Naive B cell (primary cell): ENCODE measurements around the gene BET1L. TPM values are rescaled to one million over a fixed set of nuclear protein-coding genes. Genes with fewer than 3 reads are reported as not detected.
"Not testable (repeated sequence)": the region's sequence is repeated elsewhere in the genome, so short reads cannot be mapped to it uniquely, and the experiment has no call there.

Source experiments
- ATAC-seq, 2 donors: fragments of 150-1000 bp; cut with Tn5 transposase; 2 replicates each; pipeline ENCODE4 v1.10.0; 2021; ENCODE audit warnings: low read depth in 2 of 2, mild to moderate bottlenecking in 2 of 2, moderate library complexity in 2 of 2
- DNase-seq: peaks from one replicate; pipeline ENCODE4 v3.0.0; 2022
- H3K27ac Mint-ChIP-seq, 6 donors: one replicate each; pipeline ENCODE4 v1.8.0; 2020 to 2022; ENCODE audit warnings: mild to moderate bottlenecking in 6 of 6, mixed read lengths in 6 of 6, moderate library complexity in 5 of 6, inconsistent platforms in 2 of 6
- H3K27me3 Mint-ChIP-seq, 3 donors: one replicate each; pipeline ENCODE4 v1.8.0; 2021 to 2022; ENCODE audit warnings: mixed read lengths in 3 of 3, mild to moderate bottlenecking in 1 of 3
- H3K36me3 Mint-ChIP-seq, 2 donors: one replicate each; pipeline ENCODE4 v1.8.0; 2020 to 2022; ENCODE audit warnings: mixed read lengths in 2 of 2, inconsistent platforms in 1 of 2, mild to moderate bottlenecking in 1 of 2
- H3K4me1 Mint-ChIP-seq, 3 donors: one replicate each; pipeline ENCODE4 v1.8.0; 2020 to 2022; ENCODE audit warnings: mixed read lengths in 3 of 3, inconsistent platforms in 1 of 3, mild to moderate bottlenecking in 1 of 3, moderate library complexity in 1 of 3
- H3K4me3 Mint-ChIP-seq, 8 donors: one replicate each; pipeline ENCODE4 v1.8.0; 2020 to 2022; ENCODE audit warnings: mild to moderate bottlenecking in 8 of 8, mixed read lengths in 8 of 8, moderate library complexity in 8 of 8, inconsistent platforms in 2 of 8
- H3K9me3 Mint-ChIP-seq, 7 donors: one replicate each; pipeline ENCODE4 v1.8.0; 2020 to 2022; ENCODE audit warnings: mixed read lengths in 7 of 7, mild to moderate bottlenecking in 5 of 7, inconsistent platforms in 2 of 7, moderate library complexity in 1 of 7
- polyA plus RNA-seq, 6 donors: library from polyadenylated mRNA; unstranded; fragments of 300-500 nt; fragmentation: Illumina TruSeq; gene quantifications; one replicate each; pipeline ENCODE4 v1.2.3, GENCODE V29; 2021; ENCODE audit warnings: low read depth in 6 of 6

BET1L gene
- polyA plus RNA-seq, 6 donors from 2014 or later = 23.4 to 72.3 (median 44.7) TPM

DNA sequence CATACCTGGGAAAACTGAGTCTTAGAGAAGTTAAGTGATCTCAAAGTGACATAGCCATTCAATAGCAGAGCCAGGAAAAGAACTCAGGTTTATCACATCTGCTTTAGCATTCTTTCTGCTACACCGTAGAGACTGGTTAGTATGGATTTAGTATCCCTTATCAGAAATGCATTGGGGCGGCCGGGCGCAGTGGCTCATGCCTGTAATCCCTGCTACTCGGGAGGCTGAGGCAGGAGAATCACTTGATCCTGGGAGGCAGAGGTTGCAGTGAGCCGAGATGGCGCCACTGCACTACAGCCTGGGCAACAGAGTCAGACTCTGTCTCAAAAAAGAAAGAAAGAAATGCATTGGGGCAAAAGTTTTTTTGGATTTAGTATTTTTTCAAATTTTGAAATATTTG is 31.1 kb upstream of the BET1L start:
- not testable (repeated sequence) for ATAC-seq, H3K9me3 Mint-ChIP-seq, DNase-seq, H3K27me3 Mint-ChIP-seq
- H3K36me3 Mint-ChIP-seq = peaks cover 11 to 16% of the 10 kb centered on the region in 2 donors
- H3K27ac Mint-ChIP-seq = peak overlapping the region in 3 of 6 donors; percentile 22 to 98 (median 64)
- peaks cover 34 to 48% (median 45%) of the 10 kb centered on the region in 3 donors for H3K4me1 Mint-ChIP-seq
- H3K4me3 Mint-ChIP-seq = peak overlapping the region in 7 of 8 donors; percentile 6 to 99 (median 55)

DNA sequence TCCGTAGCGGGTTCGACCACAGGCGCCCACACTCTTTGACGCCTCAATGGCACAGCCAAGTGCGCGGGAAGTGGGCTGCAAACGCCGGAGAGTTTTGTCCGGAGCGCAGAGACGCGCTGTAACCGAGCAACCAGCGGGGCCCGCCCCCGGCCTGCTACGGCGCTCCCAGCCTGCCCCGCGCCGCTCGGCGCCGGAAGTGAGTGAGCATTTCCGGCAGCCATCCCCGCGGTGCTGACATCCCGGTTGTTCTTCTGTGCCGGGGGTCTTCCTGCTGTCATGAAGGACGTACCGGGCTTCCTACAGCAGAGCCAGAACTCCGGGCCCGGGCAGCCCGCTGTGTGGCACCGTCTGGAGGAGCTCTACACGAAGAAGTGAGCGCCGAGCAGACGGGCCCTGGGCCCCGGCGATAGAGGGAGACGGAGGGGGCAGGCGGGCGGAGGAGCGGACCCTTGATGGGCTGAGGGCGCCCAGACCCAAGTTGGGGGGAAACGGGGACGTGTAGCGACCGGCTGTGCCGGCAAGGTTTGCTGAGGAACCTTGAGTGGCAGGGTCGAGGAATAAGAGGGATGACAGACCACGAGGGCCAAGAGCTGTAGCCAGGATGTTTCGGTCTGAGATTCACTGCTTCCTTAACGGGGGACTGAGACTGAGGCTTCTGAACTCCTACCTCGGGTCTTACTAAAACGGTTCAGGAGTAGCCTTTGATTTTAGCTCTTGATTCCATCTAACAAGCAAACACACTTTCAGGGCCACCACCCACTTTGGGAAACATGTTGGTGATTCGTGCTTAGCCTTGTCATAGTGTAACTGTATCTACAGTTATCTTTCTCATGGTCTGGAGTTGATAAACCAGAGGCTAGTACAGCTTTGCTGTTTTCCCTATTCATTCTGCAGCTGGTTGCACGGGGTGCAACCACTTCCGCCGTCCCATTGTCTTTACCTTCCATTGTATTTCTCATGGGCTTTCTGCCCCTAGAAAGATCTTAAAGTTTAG is 29.9 kb upstream of the BET1L start, which contains the start of gene PSMD13:
Gene PSMD13, plus strand, starts transcription at position 203 of the 994 bp plus-strand sequence. Its CDS starts 74 bp downstream, at position 277.
- Mint-ChIP-seq H3K9me3 (no peaks in the 10 kb centered on the region), H3K27ac (peak within 1 kb of the TSS; percentile 98 to 100 (median 100)), H3K4me3 (peak within 1 kb of the TSS; percentile 88 to 100 (median 98)), H3K36me3 (peaks cover 6 to 9% of the 10 kb centered on the region in 2 donors), H3K4me1 (peaks cover 32 to 40% (median 38%) of the 10 kb centered on the region in 3 donors), H3K27me3 (no peaks in the 10 kb centered on the region)
- DNase-seq (peak; percentile 87), ATAC-seq (peak; percentile 82)

DNA sequence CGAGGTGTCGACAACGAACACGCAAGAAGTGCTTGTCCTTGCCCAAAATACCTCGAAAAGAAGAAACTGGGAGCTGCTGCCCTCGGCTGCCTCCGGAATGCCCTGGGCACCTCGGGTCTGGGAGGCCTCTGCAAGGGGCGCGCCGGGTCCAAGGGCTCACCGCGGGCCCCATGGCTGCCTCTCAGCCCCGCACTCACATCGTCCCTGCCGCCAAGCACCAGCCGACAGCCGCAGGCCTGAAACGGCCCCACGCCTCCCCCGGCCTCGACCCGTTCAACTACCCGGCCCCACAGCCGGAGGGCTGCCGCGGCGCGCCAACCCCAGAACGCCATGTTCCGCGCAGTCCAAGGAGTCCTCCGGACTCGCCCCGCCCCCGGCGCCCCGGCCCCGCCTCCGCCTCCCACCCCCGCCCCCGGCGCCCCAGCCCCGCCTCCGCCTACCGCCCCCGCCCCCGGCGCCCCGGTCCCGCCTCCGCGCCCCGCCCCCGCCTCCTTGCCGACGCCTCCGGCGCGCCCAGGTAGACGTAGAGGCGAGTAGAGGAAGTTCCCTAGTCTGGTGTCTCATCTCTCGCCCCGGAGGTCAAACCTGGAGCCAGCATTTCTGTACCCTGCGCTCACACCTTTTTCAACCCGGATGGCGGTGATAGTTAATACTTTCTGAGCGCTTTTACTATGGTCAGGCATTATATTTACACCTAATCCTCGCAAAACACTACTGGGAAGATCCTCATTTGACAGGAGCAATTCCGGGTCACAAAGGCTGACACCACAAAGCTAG is 29.0 kb upstream of the BET1L start, which contains the start of gene SIRT3:
Gene SIRT3, minus strand, starts transcription at position 346 of the 777 bp plus-strand sequence. Its CDS starts 14 bp downstream, at position 332.
- Mint-ChIP-seq H3K27ac (peak within 1 kb of the TSS; percentile 98 to 100 (median 100)), H3K4me3 (peak within 1 kb of the TSS; percentile 88 to 100 (median 98)), H3K27me3 (no peaks in the 10 kb centered on the region), H3K36me3 (peaks cover under 1% of the 10 kb centered on the region in 2 donors), H3K4me1 (peaks cover 24 to 32% (median 29%) of the 10 kb centered on the region in 3 donors), H3K9me3 (no peaks in the 10 kb centered on the region)
- peak; percentile 84 for DNase-seq
- peak; percentile 86 for ATAC-seq

DNA sequence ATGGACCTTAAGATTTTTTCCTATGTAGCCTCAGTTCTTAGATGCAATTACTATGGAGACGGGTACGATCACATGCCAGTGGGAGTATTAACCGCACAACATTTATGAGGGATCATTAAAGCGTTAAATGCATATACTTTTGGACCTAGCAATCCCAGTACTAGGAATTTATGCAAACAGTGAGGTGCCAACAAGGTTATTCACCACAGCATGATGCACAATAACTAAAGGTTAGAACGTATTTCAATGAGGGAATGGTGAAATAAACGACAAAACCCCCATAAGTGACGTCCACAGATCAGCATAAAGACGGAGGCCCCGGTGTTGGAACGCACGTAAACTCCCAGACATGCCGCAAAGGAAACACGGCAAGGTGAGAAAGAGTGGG is 28.4 kb upstream of the BET1L start:
- ATAC-seq (peak; percentile 11 to 13), DNase-seq (no peak)
- Mint-ChIP-seq H3K4me1 (peaks cover 24 to 32% (median 27%) of the 10 kb centered on the region in 3 donors), H3K27ac (peak overlapping the region; percentile 71 to 98 (median 93)), H3K9me3 (no peaks in the 10 kb centered on the region), H3K4me3 (peak overlapping the region; percentile 88 to 97 (median 91)), H3K36me3 (no peaks in the 10 kb centered on the region), H3K27me3 (no peaks in the 10 kb centered on the region)

DNA sequence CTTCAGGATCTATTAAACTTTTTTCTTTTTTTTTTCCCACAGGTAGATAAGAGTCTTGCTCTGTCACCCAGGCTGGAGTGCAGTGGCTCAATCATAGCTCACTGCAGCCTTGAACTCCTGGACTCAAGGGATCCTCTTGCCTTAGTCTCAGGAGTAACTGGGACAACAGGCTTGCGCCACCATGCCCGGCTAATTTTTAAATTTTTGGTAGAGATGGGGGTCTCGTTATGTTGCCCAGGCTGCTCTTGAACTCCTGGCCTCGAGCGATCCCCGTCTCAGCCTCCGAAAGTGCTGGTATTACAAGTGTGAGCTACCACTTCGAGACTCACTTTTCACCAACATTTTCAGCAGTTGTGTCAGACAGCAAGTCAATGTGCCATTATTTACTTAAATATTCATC is 28.0 kb upstream of the BET1L start:
- ATAC-seq (no peak), DNase-seq (no peak)
- Mint-ChIP-seq H3K27ac (peak overlapping the region in 4 of 6 donors; percentile 91 to 98 (median 96)), H3K4me1 (peaks cover 22 to 32% (median 27%) of the 10 kb centered on the region in 3 donors), H3K27me3 (no peaks in the 10 kb centered on the region), H3K9me3 (no peaks in the 10 kb centered on the region), H3K36me3 (no peaks in the 10 kb centered on the region), H3K4me3 (peak overlapping the region; percentile 88 to 97 (median 91))

DNA sequence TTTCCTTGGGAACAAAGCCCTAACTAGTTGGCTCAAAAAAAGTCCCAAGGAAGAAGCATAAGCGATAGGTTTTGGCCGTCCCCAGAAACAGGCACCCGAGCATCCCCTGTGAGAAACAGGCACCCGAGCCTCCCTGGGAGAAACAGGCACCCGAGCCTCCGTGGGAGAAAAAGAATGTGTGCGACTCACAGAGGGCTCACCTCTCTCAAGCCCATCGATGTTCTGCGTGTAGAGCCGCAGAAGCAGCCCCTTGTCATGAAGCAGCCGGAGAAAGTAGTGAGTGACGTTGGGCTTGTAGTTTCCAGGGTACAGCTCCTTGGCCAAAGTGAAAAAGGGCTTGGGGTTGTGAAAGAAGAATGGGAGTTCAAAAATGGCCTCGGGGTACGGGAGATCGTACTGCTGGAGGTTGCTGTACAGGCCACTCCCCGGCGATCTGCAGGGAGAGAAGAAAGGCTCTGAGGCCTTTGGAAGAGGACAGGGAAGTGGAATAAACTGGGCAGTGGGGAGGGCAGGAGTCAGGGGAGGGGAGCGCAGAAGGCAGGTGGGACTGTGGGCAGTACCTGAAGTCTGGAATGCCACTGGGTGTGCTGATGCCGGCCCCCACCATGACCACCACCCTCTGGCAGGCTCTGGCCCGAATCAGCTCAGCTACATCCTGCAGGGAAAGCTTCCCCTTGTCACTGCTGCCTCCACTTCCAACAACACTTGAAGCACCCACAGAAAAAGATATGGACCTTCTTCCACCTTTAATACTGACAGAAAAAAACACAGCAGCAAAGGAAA is 25.8 kb upstream of the BET1L start:
- Mint-ChIP-seq H3K27me3 (no peaks in the 10 kb centered on the region), H3K4me1 (peaks cover 14 to 25% (median 20%) of the 10 kb centered on the region in 3 donors), H3K27ac (peak overlapping the region in 2 of 6 donors; percentile 38 to 58), H3K36me3 (no peaks in the 10 kb centered on the region), H3K4me3 (peak overlapping the region in 4 of 8 donors; percentile 5 to 88 (median 62)), H3K9me3 (no peaks in the 10 kb centered on the region)
- ATAC-seq (no peak), DNase-seq (no peak)

DNA sequence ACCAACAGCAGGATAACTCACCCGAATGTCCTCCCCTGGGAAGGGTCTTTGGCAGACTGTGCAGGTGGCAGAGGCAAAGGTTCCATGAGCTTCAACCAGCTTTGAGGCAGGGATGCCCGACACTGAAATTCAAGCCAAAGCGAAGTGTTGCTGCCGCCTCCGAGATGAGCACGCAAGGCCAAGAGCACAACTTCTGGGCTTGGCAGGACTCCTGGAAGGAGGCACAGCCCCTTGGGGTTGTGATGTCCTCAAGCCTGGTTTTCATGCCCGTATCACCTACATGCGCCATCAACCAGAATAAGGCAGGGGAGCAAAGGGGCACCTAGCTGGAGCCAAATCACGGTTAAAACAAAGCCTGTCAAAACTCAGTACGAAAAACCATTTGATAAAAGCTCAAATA is 23.2 kb upstream of the BET1L start:
- peaks cover 9 to 15% (median 14%) of the 10 kb centered on the region in 3 donors for H3K4me1 Mint-ChIP-seq
- no peak overlapping the region for H3K4me3 Mint-ChIP-seq
- H3K9me3 Mint-ChIP-seq = no peaks in the 10 kb centered on the region
- ATAC-seq (no peak), DNase-seq (no peak)
- H3K27ac Mint-ChIP-seq = no peak overlapping the region
- no peaks in the 10 kb centered on the region for H3K36me3 Mint-ChIP-seq
- H3K27me3 Mint-ChIP-seq = no peaks in the 10 kb centered on the region

DNA sequence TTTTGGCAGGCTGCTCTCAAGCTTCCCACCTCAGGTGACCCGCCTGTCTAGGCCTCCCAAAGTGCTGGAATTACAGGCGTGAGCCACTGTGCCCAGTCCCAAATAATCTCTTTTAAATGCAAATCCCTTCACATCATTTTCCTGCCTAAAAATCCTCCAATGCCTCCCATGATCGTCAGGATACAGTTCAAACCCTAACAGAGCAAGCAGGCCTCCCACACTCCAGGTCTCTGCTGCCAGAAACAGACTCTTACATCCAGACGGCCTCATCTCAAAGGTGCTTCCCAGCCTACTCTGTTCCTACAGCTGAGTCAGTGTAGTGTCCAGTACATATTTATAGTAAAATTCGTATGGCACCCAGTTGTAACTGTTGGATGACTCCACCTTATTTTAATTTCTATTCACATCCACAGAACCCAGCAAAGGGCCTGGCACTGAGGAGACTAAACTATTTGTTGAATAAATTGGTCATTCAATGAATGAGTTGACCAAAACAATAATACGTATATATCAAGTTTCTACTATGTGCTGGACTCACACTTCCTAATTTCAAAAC is 20.7 kb upstream of the BET1L start:
- H3K4me3 Mint-ChIP-seq = peak overlapping the region in 1 of 8 donors; percentile 72
- peaks cover 2 to 7% of the 10 kb centered on the region in 2 donors for H3K36me3 Mint-ChIP-seq
- peaks cover 5 to 13% (median 9%) of the 10 kb centered on the region in 3 donors for H3K4me1 Mint-ChIP-seq
- ATAC-seq (no peak), DNase-seq (no peak)
- peak overlapping the region in 2 of 6 donors; percentile 44 to 49 for H3K27ac Mint-ChIP-seq
- H3K27me3 Mint-ChIP-seq = no peaks in the 10 kb centered on the region
- H3K9me3 Mint-ChIP-seq = no peaks in the 10 kb centered on the region

DNA sequence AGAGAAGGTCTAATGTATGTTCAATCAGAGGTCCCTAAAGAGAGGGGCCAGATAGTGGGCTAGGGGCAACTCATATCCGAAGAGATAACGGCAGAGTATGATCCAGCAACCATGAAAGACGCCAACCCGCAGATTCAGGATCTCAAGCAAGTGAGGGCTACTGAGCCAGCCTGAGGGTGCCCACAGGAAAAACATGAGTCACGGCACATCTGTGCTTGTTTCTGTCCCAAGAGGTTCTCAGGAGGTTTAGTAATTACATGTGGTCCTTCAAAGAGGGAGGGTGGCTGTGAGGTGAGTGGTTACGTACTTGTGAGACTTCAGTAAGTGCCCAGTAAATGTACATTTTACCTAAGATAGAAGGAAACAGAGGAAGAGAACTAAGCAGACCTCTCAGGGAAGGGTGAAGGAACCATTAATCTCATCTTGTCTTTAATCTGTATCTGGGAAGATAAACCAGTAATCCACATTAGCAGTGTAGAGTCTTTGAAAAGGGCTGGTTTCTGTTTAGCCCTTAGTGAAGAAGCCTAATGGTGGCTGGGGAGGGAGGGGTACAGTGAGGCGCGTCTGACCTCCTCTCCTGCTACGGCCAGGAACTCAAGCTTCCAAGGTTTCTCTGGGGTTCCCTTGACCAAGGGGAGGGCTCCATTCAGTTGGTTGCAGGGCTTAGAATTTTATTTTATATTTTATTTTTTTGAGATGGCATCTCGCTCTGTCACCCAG is 18.7 kb upstream of the BET1L start:
- Mint-ChIP-seq H3K4me1 (peaks cover 5 to 11% (median 9%) of the 10 kb centered on the region in 3 donors), H3K4me3 (no peak overlapping the region), H3K27ac (peak overlapping the region in 2 of 6 donors; percentile 54 to 73), H3K9me3 (no peaks in the 10 kb centered on the region), H3K36me3 (peaks cover 7 to 14% of the 10 kb centered on the region in 2 donors), H3K27me3 (no peaks in the 10 kb centered on the region)
- no peak for DNase-seq
- ATAC-seq = peak in 1 of 2 donors; percentile 28

DNA sequence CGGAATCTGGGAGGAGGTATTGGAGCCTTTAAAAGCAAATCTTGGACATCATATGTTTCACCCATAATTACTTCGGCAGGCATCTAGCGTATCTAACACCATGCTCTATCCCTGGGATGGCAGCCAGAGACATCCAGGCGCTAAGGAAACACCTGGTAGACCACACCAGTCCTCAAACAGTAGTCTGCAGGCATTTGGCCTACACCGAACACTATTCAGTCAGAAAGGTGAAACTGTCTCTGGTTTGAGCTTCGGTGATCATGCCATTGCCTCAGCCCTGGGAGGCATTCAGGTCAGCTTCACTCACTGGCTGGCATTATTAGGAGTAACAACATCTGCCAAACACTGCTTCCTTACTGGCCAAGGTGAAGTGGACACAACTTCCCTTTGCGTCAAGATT is 17.2 kb upstream of the BET1L start:
- Mint-ChIP-seq H3K4me1 (peaks cover 5 to 11% (median 9%) of the 10 kb centered on the region in 3 donors), H3K4me3 (no peak overlapping the region), H3K27ac (peak overlapping the region in 1 of 6 donors; percentile 33), H3K27me3 (no peaks in the 10 kb centered on the region), H3K36me3 (peaks cover 7 to 14% of the 10 kb centered on the region in 2 donors), H3K9me3 (no peaks in the 10 kb centered on the region)
- ATAC-seq = no peak
- no peak for DNase-seq

DNA sequence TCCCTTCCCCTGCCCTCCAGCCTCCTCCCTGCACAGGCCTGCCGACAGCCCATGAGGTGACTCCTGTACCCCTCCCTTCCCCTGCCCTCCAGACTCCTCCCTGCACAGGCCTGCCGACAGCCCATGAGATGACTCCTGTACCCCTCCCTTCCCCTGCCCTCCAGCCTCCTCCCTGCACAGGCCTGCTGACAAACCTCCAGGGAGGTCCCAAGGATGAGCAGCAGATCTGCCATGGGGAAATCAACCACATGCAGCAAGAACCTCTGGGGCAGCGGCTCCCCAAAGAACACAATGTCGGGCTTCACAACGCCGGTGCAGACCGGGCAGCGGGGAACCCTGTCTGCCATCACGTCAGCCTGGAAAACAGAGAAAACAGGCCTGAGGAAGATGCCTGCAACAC is 16.7 kb upstream of the BET1L start:
- Mint-ChIP-seq H3K27ac (no peak overlapping the region), H3K27me3 (no peaks in the 10 kb centered on the region), H3K4me3 (no peak overlapping the region), H3K4me1 (peaks cover 5 to 11% (median 9%) of the 10 kb centered on the region in 3 donors), H3K36me3 (peaks cover 11 to 14% of the 10 kb centered on the region in 2 donors), H3K9me3 (no peaks in the 10 kb centered on the region)
- DNase-seq = no peak
- no peak for ATAC-seq
